H1 (cell line): ENCODE measurements around the gene HS6ST3. TPM values are rescaled to one million over a fixed set of nuclear protein-coding genes. Genes with fewer than 3 reads are reported as not detected.
A peak's percentile ranks its signal among the peaks of the same experiment; 100 is the strongest.
"Not testable (repeated sequence)": the region's sequence is repeated elsewhere in the genome, so short reads cannot be mapped to it uniquely, and the experiment has no call there.

ENCODE experiments used
- CTCF ChIA-PET: fragments of 300-600 bp; sonication (Branson Sonifier 250); formaldehyde crosslinking; loops from one replicate; lab custom pipeline; 2021; ENCODE audit not compliant: partially characterized antibody; lab: Charles Lee
- POLR2A ChIA-PET: fragments of 300-600 bp; sonication (Branson Sonifier 250); formaldehyde crosslinking; loops from one replicate; lab custom pipeline; 2021; ENCODE audit warnings: inconsistent platforms; ENCODE audit not compliant: partially characterized antibody; lab: Charles Lee
- DNase-seq, 2 experiments: peaks; one replicate each; pipeline versions ENCODE4 v3.0.0 to v3.0.0-alpha.2; 2010 to 2022; ENCODE audit warnings: low spot score in 2 of 2, low read depth in 1 of 2, mixed read lengths in 1 of 2
- FAIRE-seq: peaks from 2 replicates; lab custom pipeline; 2011; peaks lifted over from hg19 to GRCh38; lab: Jason Lieb, UNC
- H2AFZ ChIP-seq: 2 replicates; pipeline ENCODE4 v1.8.1; 2012; ENCODE audit warnings: low read length, inconsistent platforms
- H2AK5ac ChIP-seq: 2 replicates; pipeline ENCODE4 v1.6.1; 2013; ENCODE audit warnings: low read depth, low read length
- H2BK120ac ChIP-seq: replicated peaks from 2 replicates; pipeline ENCODE3; 2013; ENCODE audit warnings: low read depth, low read length, inconsistent platforms
- H2BK12ac ChIP-seq: 2 replicates; pipeline ENCODE4 v1.6.1; 2013; ENCODE audit warnings: low read depth, low read length
- H2BK15ac ChIP-seq: 2 replicates; pipeline ENCODE4 v1.6.1; 2013; ENCODE audit warnings: low read length
- H2BK20ac ChIP-seq: 2 replicates; pipeline ENCODE4 v1.6.1; 2013; ENCODE audit warnings: low read length
- H2BK5ac ChIP-seq: 2 replicates; pipeline ENCODE4 v1.6.1; 2013; ENCODE audit warnings: low read depth, low read length
- H3K14ac ChIP-seq: 2 replicates; pipeline ENCODE4 v1.6.1; 2013; ENCODE audit warnings: inconsistent platforms; ENCODE audit not compliant: insufficient read length
- H3K18ac ChIP-seq: 2 replicates; pipeline ENCODE4 v1.6.1; 2013; ENCODE audit warnings: low read length; ENCODE audit errors: extremely low read depth
- H3K23ac ChIP-seq: 2 replicates; pipeline ENCODE4 v1.6.1; 2013; ENCODE audit warnings: inconsistent platforms; ENCODE audit not compliant: insufficient read length
- H3K23me2 ChIP-seq: 2 replicates; pipeline ENCODE4 v1.6.1; 2013; ENCODE audit warnings: low read depth, low read length
- H3K27ac ChIP-seq: 2 replicates; pipeline ENCODE4 v1.6.1; 2011; ENCODE audit warnings: low read depth, low read length, inconsistent platforms
- H3K27me3 ChIP-seq, 4 experiments: replicated peaks in 1 of 4; 1 replicate in 1 of 4; 2 replicates in 3 of 4; pipeline versions ENCODE4 v1.6.1 to v1.8.1; 2011 to 2013; ENCODE audit warnings: low read length in 3 of 4, mild to moderate bottlenecking in 3 of 4, inconsistent platforms in 2 of 4, mixed read lengths in 2 of 4, moderate library complexity in 1 of 4; ENCODE audit not compliant: control insufficient read depth in 3 of 4, insufficient read depth in 3 of 4; ENCODE audit errors: extremely low read depth in 1 of 4
- H3K36me3 ChIP-seq, 4 experiments: 2 replicates each; pipeline versions ENCODE4 v1.6.1 to v1.8.1; 2011 to 2013; ENCODE audit warnings: mild to moderate bottlenecking in 4 of 4, low read length in 3 of 4, moderate library complexity in 2 of 4, control low read depth in 1 of 4, inconsistent platforms in 1 of 4; ENCODE audit not compliant: insufficient read depth in 4 of 4, control insufficient read depth in 2 of 4
- H3K4ac ChIP-seq: replicated peaks from 2 replicates; pipeline ENCODE3; 2013; ENCODE audit warnings: low read length, low read depth, mixed read lengths, inconsistent platforms; ENCODE audit not compliant: insufficient read length
- H3K4me1 ChIP-seq, 4 experiments: replicated peaks in 1 of 4; 1 replicate in 1 of 4; 2 replicates in 3 of 4; pipeline versions ENCODE4 v1.6.1 to v1.8.1; 2011 to 2013; ENCODE audit warnings: low read length in 3 of 4, inconsistent platforms in 2 of 4, mixed read lengths in 1 of 4; ENCODE audit not compliant: insufficient read depth in 4 of 4, control insufficient read depth in 3 of 4
- H3K4me2 ChIP-seq, 2 experiments: 2 replicates each; pipeline versions ENCODE4 v1.6.1 to v1.8.1; 2011 to 2013; ENCODE audit warnings: low read depth in 2 of 2, low read length in 2 of 2, control low read depth in 1 of 2, inconsistent platforms in 1 of 2, mild to moderate bottlenecking in 1 of 2; ENCODE audit not compliant: insufficient read depth in 1 of 2
- H3K4me3 ChIP-seq, 4 experiments: fragments of 200-600, 300-600 bp in 1 of 4; sonication (generic), shearing (Covaris generic), sonication (Bioruptor Twin) in 1 of 4; 2 replicates each; pipeline versions ENCODE4 v1.5.1 to v1.8.1; 2011 to 2016; ENCODE audit warnings: low read length in 4 of 4, low read depth in 3 of 4, control low read depth in 2 of 4, inconsistent platforms in 2 of 4, mild to moderate bottlenecking in 2 of 4, mixed read lengths in 1 of 4, moderate library complexity in 1 of 4; ENCODE audit not compliant: insufficient read depth in 2 of 4; ENCODE audit errors: extremely low read depth in 1 of 4
- H3K56ac ChIP-seq: replicated peaks from 2 replicates; pipeline ENCODE3; 2013; ENCODE audit warnings: low read depth, mild to moderate bottlenecking, mixed read lengths, low read length, inconsistent platforms; ENCODE audit not compliant: insufficient read length
- H3K79me1 ChIP-seq: 2 replicates; pipeline ENCODE4 v1.6.1; 2013; ENCODE audit warnings: low read depth, low read length, control low read depth
- H3K79me2 ChIP-seq, 2 experiments: 2 replicates each; pipeline versions ENCODE4 v1.6.1 to v1.8.1; 2012 to 2013; ENCODE audit warnings: low read length in 2 of 2, mild to moderate bottlenecking in 2 of 2, inconsistent platforms in 1 of 2; ENCODE audit not compliant: insufficient read depth in 2 of 2, control insufficient read depth in 1 of 2
- H3K9ac ChIP-seq, 4 experiments: replicated peaks in 1 of 4; 1 replicate in 1 of 4; 2 replicates in 3 of 4; pipeline versions ENCODE4 v1.6.1 to v1.8.1; 2011 to 2013; ENCODE audit warnings: low read depth in 3 of 4, low read length in 3 of 4, control low read depth in 2 of 4, mild to moderate bottlenecking in 2 of 4, moderate library complexity in 2 of 4, inconsistent platforms in 1 of 4; ENCODE audit errors: extremely low read depth in 1 of 4
- H3K9me3 ChIP-seq, 2 experiments: 2 replicates each; pipeline versions ENCODE4 v1.6.1 to v1.8.1; 2012 to 2013; ENCODE audit warnings: mild to moderate bottlenecking in 2 of 2, moderate library complexity in 2 of 2, control low read depth in 1 of 2, inconsistent platforms in 1 of 2, low read depth in 1 of 2, low read length in 1 of 2, mixed read lengths in 1 of 2; ENCODE audit not compliant: insufficient read depth in 2 of 2
- H4K20me1 ChIP-seq, 2 experiments: replicated peaks in 1 of 2; 2 replicates each; pipeline versions ENCODE3 to v1.8.1; 2011 to 2013; ENCODE audit warnings: inconsistent platforms in 2 of 2, low read length in 2 of 2, mild to moderate bottlenecking in 1 of 2; ENCODE audit not compliant: insufficient read depth in 2 of 2, control insufficient read depth in 1 of 2
- H4K5ac ChIP-seq: 2 replicates; pipeline ENCODE4 v1.6.1; 2013; ENCODE audit warnings: low read length, low read depth, mixed read lengths, inconsistent platforms; ENCODE audit not compliant: insufficient read length
- H4K8ac ChIP-seq: 2 replicates; pipeline ENCODE4 v1.8.0; 2013; ENCODE audit warnings: mild to moderate bottlenecking, moderate library complexity, low read length, inconsistent platforms; ENCODE audit not compliant: insufficient read depth; ENCODE audit errors: extremely low read depth
- H4K91ac ChIP-seq: replicated peaks from 2 replicates; pipeline ENCODE3; 2013; ENCODE audit warnings: low read length, mixed read lengths, inconsistent platforms; ENCODE audit not compliant: insufficient read length
- WGBS, 2 experiments: shearing (Covaris generic) in 1 of 2; methylation state at CpG; one replicate each; pipeline versions ENCODE4 v1.1.6 to v1.1.7; 2013 to 2015; ENCODE audit warnings: low lambda C conversion rate in 2 of 2, mixed read lengths in 2 of 2, inconsistent platforms in 1 of 2, low coverage in 1 of 2, missing lambda C conversion rate in 1 of 2; ENCODE audit not compliant: insufficient replicate concordance in 2 of 2, insufficient coverage in 1 of 2, insufficient read length in 1 of 2; ENCODE audit errors: extremely low coverage in 1 of 2, missing lambda C conversion rate in 1 of 2; 5-methylcytosine and 5-hydroxymethylcytosine counted together
- polyA plus RNA-seq, 7 experiments: library from polyadenylated mRNA; depleted of rRNA in 3 of 7; stranded (reverse) in 5 of 7; unstranded in 2 of 7; fragments of >200 nt in 5 of 7; fragments of 200-250 nt in 2 of 7; gene quantifications; 1 replicate in 5 of 7; 2 replicates in 1 of 7; 4 replicates in 1 of 7; pipeline versions ENCODE4 v1.2.1 to v1.2.3, GENCODE V29; 2011 to 2013; ENCODE audit warnings: missing spikeins in 2 of 7, mixed read lengths in 2 of 7
- total RNA-seq: library from RNA; stranded (reverse); fragmentation: NEBNext Ultra II Directional; extraction: Animal tissue kit (Norgen Biotek cat#: 25700); gene quantifications from 2 replicates; pipeline ENCODE4 v1.2.1, GENCODE V29; 2021

HS6ST3 gene
- total and polyA plus RNA-seq, 2 of the 8 experiments (the other 6 are each of a cell fraction or from before 2014, with no cell fraction given): 0.45 to 1.2 TPM

DNA sequence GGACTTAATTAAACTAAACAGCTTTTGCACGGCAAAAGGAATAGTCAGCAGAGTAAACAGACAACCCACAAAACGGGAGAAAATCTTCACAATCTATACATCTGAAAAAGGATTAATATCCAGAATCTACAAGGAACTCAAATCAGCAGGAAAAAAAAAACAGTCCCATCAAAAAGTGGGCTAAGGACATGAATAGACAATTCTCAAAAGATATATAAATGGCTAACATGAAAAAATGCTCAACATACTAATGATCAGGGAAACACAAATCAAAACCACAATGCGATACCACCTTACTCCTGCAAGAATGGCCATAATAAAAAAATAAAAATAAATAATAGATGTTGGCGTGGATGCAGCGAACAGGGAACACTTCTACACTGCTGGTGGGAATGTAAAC lies 38.4 kb upstream of the HS6ST3 start:
- H3K4me1 ChIP-seq, CTCF ChIA-PET, H3K56ac ChIP-seq, H2AK5ac ChIP-seq, H4K91ac ChIP-seq, H4K8ac ChIP-seq, H2BK15ac ChIP-seq, H3K4ac ChIP-seq, H3K4me2 ChIP-seq, H2BK20ac ChIP-seq, H3K23me2 ChIP-seq, H3K79me1 ChIP-seq, H2AFZ ChIP-seq, H3K36me3 ChIP-seq, FAIRE-seq, H3K27me3 ChIP-seq, H3K4me3 ChIP-seq, POLR2A ChIA-PET, H4K20me1 ChIP-seq, H3K27ac ChIP-seq, H3K14ac ChIP-seq, H2BK12ac ChIP-seq, H4K5ac ChIP-seq, H3K18ac ChIP-seq, DNase-seq, H3K9ac ChIP-seq, H3K23ac ChIP-seq, H3K9me3 ChIP-seq, H2BK5ac ChIP-seq, H2BK120ac ChIP-seq: not testable (repeated sequence)
- WGBS, 2 experiments: 93% methylated on average over 5 of the region's 5 CpGs; no CpG with 5 or more reads in 1 of the 2 experiments
- H3K79me2 ChIP-seq: peaks cover 0 to 35% of the 10 kb centered on the region in 2 experiments; a peak in 3 of 4 replicates

DNA sequence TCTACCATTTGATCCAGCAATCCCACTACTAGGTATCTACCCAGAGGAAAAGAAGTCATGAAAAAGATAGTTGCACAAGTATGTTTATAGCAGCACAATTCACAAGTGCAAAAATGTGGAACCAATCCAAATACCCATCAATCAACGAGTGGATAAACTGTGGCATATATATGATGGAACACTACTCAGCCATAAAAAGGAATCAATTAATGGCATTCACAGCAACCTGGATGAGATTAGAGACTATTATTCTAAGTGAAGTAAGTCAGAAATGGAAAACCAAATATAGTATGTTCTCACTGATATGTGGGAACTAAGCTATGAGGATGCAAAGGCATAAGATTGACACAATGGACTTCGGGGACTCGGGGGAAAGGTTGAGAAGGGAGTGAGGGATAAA lies 38.0 kb upstream of the HS6ST3 start:
- 90% methylated on average over 3 of the region's 3 CpGs; no CpG with 5 or more reads in 1 of the 2 experiments for WGBS, 2 experiments
- not testable (repeated sequence) for DNase-seq, H2BK15ac ChIP-seq, H2BK20ac ChIP-seq, H3K4ac ChIP-seq, H3K23ac ChIP-seq, H2BK5ac ChIP-seq, H3K14ac ChIP-seq, H3K23me2 ChIP-seq, H2BK120ac ChIP-seq, H3K27me3 ChIP-seq, FAIRE-seq, H3K36me3 ChIP-seq, H3K18ac ChIP-seq, H2AK5ac ChIP-seq, H3K27ac ChIP-seq, H3K56ac ChIP-seq, H3K9me3 ChIP-seq, H3K9ac ChIP-seq, H2BK12ac ChIP-seq, H4K20me1 ChIP-seq, H4K8ac ChIP-seq, H4K91ac ChIP-seq, H2AFZ ChIP-seq, H4K5ac ChIP-seq, H3K79me1 ChIP-seq, H3K4me1 ChIP-seq
- CTCF ChIA-PET: interaction anchor here (0.8 to 2.2 kb wide), 2 partner anchors 25 to 409 kb away, joined by 4 to 6 read pairs; no protein-coding TSS in a partner anchor
- peak overlapping the region in 1 of 4 experiments; percentile 83; a peak in 2 of 8 replicates for H3K4me3 ChIP-seq
- peak overlapping the region; percentile 75 to 78; a peak in 2 of 4 replicates for H3K4me2 ChIP-seq
- peaks cover 0 to 31% of the 10 kb centered on the region in 2 experiments; a peak in 3 of 4 replicates for H3K79me2 ChIP-seq
- POLR2A ChIA-PET: interaction anchor here (0.9 to 2.2 kb wide), 3 partner anchors 10 to 41 kb away, joined by 3 to 21 read pairs (median 13); no protein-coding TSS in a partner anchor
